OCI-LY3 (cell line): ENCODE measurements around the gene SETBP1.

Experiments
- H2AFZ ChIP-seq: fragments of 200-600, 300-600 bp; shearing (Covaris generic); 2 replicates; pipeline ENCODE4 v1.6.0; 2014; ENCODE audit warnings: antibody characterized with exemption, low read depth, low read length
- H3K27ac ChIP-seq: fragments of 200-600, 300-600 bp; sonication (generic); 2 replicates; pipeline ENCODE4 v1.5.1; 2014; ENCODE audit warnings: mild to moderate bottlenecking, low read length, moderate library complexity, mixed read lengths
- H3K27me3 ChIP-seq: fragments of 200-600, 300-600 bp; sonication (generic); 2 replicates; pipeline ENCODE4 v1.6.1; 2014; ENCODE audit warnings: low read depth, low read length, mixed read lengths
- H3K36me3 ChIP-seq: fragments of 200-600, 300-600 bp; sonication (generic); replicated peaks from 2 replicates; pipeline ENCODE3; 2014; ENCODE audit warnings: low read depth, low read length, mixed read lengths
- H3K4me1 ChIP-seq: fragments of 300-600, 200-600 bp; sonication (generic); 2 replicates; pipeline ENCODE4 v1.6.1; 2014; ENCODE audit warnings: low read length, mixed read lengths
- H3K4me2 ChIP-seq: fragments of 200-600, 300-600 bp; sonication (generic); 2 replicates; pipeline ENCODE4 v1.6.1; 2014; ENCODE audit warnings: low read length, mixed read lengths
- H3K4me3 ChIP-seq: fragments of 300-600, 200-600 bp; sonication (generic); 2 replicates; pipeline ENCODE4 v1.5.1; 2014; ENCODE audit warnings: antibody characterized with exemption, mild to moderate bottlenecking, low read length, moderate library complexity
- H3K79me2 ChIP-seq: fragments of 300-600, 200-600 bp; shearing (Covaris generic); 2 replicates; pipeline ENCODE4 v1.6.1; 2014; ENCODE audit warnings: mild to moderate bottlenecking, low read length, mixed read lengths
- H3K9ac ChIP-seq: fragments of 300-600, 200-600 bp; shearing (Covaris generic); 2 replicates; pipeline ENCODE4 v1.6.0; 2014; ENCODE audit warnings: mild to moderate bottlenecking, low read length, moderate library complexity
- H3K9me3 ChIP-seq: fragments of 200-600, 300-600 bp; shearing (Covaris generic); 2 replicates; pipeline ENCODE4 v1.6.1; 2014; ENCODE audit warnings: low read length, mixed read lengths; ENCODE audit not compliant: insufficient read depth
- H4K20me1 ChIP-seq: fragments of 200-600, 300-600 bp; sonication (generic); 2 replicates; pipeline ENCODE4 v1.6.1; 2016; ENCODE audit warnings: low read length, mixed read lengths; ENCODE audit not compliant: insufficient read depth
- EZH2phosphoT487 ChIP-seq: fragments of 200-600 bp; shearing (Covaris generic); IDR thresholded peaks from 2 replicates; pipeline ENCODE4 v1.6.1; 2018; ENCODE audit warnings: antibody characterized with exemption, mixed run types, low read depth
- TF ChIP-seq, protein P1 (sequence below): fragments of 200-600, 300-600 bp; sonication (generic); IDR thresholded peaks from 2 replicates; pipeline ENCODE4 v1.5.1; 2014; ENCODE audit warnings: antibody characterized with exemption, low read length, low read depth

The SETBP1 gene

DNA sequence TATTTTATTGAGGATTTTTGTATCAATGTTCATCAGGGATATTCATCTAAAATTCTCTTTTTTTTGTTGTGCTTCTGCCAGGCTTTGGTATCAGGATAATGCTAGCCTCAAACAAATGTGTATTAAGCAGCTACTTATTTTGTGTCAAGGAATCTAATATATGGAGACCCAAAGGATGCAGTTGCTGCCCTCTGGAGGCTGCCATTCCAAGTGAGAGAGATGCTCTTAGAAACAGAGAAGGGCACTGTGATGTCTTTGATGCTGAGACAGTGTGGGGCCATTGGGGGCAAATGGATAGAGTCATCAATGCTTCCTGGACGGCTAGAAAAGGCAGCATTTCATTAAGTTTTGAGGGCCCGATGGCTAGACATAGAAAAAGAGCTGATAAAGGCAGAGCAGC is 292.6 kb downstream of the SETBP1 start:
- H3K79me2 ChIP-seq: 0 out of 2 replicates have a peak, but pooled peaks cover 2% of the 10 kb centered on the region
- H3K27me3 ChIP-seq: no peaks in the 10 kb centered on the region
- no peaks in the 10 kb centered on the region for H4K20me1 ChIP-seq
- no peak overlapping the region for H3K9ac ChIP-seq
- H3K27ac ChIP-seq: no peak overlapping the region
- H3K4me2 ChIP-seq: no peak overlapping the region
- no peak overlapping the region for H3K4me3 ChIP-seq
- H3K9me3 ChIP-seq: no peaks in the 10 kb centered on the region
- TF ChIP-seq, protein P1, sequence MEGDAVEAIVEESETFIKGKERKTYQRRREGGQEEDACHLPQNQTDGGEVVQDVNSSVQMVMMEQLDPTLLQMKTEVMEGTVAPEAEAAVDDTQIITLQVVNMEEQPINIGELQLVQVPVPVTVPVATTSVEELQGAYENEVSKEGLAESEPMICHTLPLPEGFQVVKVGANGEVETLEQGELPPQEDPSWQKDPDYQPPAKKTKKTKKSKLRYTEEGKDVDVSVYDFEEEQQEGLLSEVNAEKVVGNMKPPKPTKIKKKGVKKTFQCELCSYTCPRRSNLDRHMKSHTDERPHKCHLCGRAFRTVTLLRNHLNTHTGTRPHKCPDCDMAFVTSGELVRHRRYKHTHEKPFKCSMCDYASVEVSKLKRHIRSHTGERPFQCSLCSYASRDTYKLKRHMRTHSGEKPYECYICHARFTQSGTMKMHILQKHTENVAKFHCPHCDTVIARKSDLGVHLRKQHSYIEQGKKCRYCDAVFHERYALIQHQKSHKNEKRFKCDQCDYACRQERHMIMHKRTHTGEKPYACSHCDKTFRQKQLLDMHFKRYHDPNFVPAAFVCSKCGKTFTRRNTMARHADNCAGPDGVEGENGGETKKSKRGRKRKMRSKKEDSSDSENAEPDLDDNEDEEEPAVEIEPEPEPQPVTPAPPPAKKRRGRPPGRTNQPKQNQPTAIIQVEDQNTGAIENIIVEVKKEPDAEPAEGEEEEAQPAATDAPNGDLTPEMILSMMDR: peak; percentile 80
- TF ChIP-seq EZH2phosphoT487: no peak
- peaks cover 9% of the 10 kb centered on the region for H3K4me1 ChIP-seq
- no peaks in the 10 kb centered on the region for H3K36me3 ChIP-seq
- H2AFZ ChIP-seq: no peak overlapping the region

DNA sequence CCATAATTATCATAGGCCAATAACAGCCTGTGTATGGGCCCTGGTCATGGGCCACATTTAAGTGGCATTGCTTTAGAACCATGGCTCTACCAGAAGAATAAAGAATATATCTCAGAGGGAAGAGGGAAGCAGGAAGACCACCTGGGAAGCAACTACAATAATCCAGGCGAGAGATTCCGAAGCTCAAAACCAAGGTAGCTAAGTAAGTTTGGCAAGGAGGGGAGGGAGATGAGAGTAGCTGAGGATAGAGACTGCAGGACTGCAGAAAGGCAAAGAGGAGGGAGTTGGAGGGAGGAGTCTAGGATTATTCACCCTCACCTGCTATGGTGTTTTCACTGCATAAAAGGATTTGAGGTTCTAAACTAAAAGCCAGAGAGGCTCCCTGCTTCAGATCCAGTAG is 293.5 kb downstream of the SETBP1 start:
- Histone ChIP-seq H3K4me1 (peaks cover 9% of the 10 kb centered on the region), H3K4me2 (no peak overlapping the region), H3K36me3 (no peaks in the 10 kb centered on the region), H3K27ac (no peak overlapping the region), H3K9me3 (no peaks in the 10 kb centered on the region), H4K20me1 (no peaks in the 10 kb centered on the region), H3K79me2 (0 out of 2 replicates have a peak, but pooled peaks cover 2% of the 10 kb centered on the region), H2AFZ (no peak overlapping the region), H3K4me3 (no peak overlapping the region), H3K27me3 (no peaks in the 10 kb centered on the region), H3K9ac (no peak overlapping the region)
- TF ChIP-seq, protein P1: no peak
- no peak for TF ChIP-seq EZH2phosphoT487

DNA sequence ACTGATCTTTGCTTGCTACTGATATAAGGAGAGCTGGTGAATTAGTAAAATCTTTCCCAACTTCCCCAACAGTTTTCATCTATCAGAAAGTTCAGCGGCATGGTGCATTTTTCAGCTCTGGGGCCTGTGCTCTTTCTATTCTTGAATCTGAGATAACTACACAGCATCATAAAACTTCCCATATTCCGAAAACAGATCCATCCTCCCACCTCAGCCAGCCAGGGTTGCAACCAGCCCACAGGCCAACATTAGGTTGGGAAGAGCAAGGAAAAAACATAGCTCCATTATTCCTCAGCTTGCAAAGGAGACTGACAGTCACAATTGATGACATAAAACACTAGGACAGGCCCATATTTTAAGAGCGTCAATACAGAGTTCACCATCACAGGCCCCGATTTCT is 297.2 kb downstream of the SETBP1 start:
- TF ChIP-seq EZH2phosphoT487: no peak
- TF ChIP-seq, protein P1: no peak
- no peak overlapping the region for H2AFZ ChIP-seq
- H3K27me3 ChIP-seq: no peaks in the 10 kb centered on the region
- no peak overlapping the region for H3K4me2 ChIP-seq
- 0 out of 2 replicates have a peak, but pooled peaks cover 2% of the 10 kb centered on the region for H3K79me2 ChIP-seq
- no peak overlapping the region for H3K9ac ChIP-seq
- H3K27ac ChIP-seq: no peak overlapping the region
- no peak overlapping the region for H3K4me3 ChIP-seq
- H3K36me3 ChIP-seq: no peaks in the 10 kb centered on the region
- no peaks in the 10 kb centered on the region for H4K20me1 ChIP-seq
- H3K9me3 ChIP-seq: no peaks in the 10 kb centered on the region
- peaks cover 14% of the 10 kb centered on the region for H3K4me1 ChIP-seq

DNA sequence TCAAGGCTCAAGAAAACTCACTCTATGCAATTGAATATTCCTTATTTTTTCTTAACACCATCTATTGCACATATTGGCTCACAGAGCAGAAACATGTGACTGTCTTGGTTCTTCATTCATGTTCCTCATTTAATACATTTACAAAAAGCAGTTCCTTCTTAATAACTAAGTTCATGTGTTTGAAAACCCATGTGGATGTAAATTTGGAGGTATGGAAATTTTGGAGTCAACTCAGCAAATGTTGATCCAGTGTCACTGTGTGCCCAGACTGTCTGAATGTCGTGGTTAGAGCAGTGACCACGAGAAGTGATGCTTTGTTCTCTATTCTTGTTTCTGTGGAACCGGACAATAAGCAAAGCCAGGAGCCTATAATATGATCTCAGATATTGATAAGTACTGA is 299.1 kb downstream of the SETBP1 start:
- Histone ChIP-seq H3K4me3 (no peak overlapping the region), H3K27me3 (no peaks in the 10 kb centered on the region), H3K27ac (no peak overlapping the region), H3K4me2 (no peak overlapping the region), H3K9ac (no peak overlapping the region), H3K79me2 (no peaks in the 10 kb centered on the region), H2AFZ (no peak overlapping the region), H3K4me1 (peaks cover 7% of the 10 kb centered on the region), H3K9me3 (no peaks in the 10 kb centered on the region), H4K20me1 (no peaks in the 10 kb centered on the region), H3K36me3 (no peaks in the 10 kb centered on the region)
- TF ChIP-seq, protein P1: no peak
- TF ChIP-seq EZH2phosphoT487: no peak
